Caco-2 (cell line): Measurements from ENCODE around the gene CBARP. TPM values are rescaled to one million over a fixed set of nuclear protein-coding genes. Genes with fewer than 3 reads are reported as not detected.

Source experiments
- BruUV-seq: library from RNA; stranded (reverse); fragments of 400-500 nt; replicated peaks from 2 replicates; lab custom pipeline; 2021; lab: Mats Ljungman, UMichigan
- CTCF ChIA-PET: fragments of 300-600 bp; sonication (Branson Sonifier 250); formaldehyde crosslinking; loops from one replicate; lab custom pipeline; 2022; ENCODE audit warnings: antibody characterized with exemption; lab: Charles Lee
- POLR2A ChIA-PET: fragments of 300-600 bp; sonication (Branson Sonifier 250); formaldehyde crosslinking; loops from one replicate; lab custom pipeline; 2022; ENCODE audit warnings: antibody characterized with exemption; lab: Charles Lee
- DNase-seq, 2 experiments: peaks; one replicate each; pipeline versions ENCODE4 v3.0.0 to v3.0.0-alpha.2; 2020 to 2022
- H3K27me3 ChIP-seq: replicated peaks from 2 replicates; pipeline ENCODE4 v1.6.0; 2011; ENCODE audit warnings: low read length; ENCODE audit not compliant: control insufficient read depth, insufficient read depth
- H3K36me3 ChIP-seq: 2 replicates; pipeline ENCODE4 v1.5.1; 2011; ENCODE audit warnings: low read length; ENCODE audit not compliant: control insufficient read depth, insufficient read depth
- H3K4me1 ChIP-seq: fragments of 250-450 bp; sonication (Bioruptor Pico); 2 replicates; pipeline ENCODE4 v1.5.1; 2020; ENCODE audit warnings: mild to moderate bottlenecking
- H3K4me3 ChIP-seq: 2 replicates; pipeline ENCODE4 v1.5.1; 2011; ENCODE audit warnings: low read depth, mild to moderate bottlenecking, control low read depth, low read length
- H3K9me3 ChIP-seq: fragments of 250-450 bp; sonication (Bioruptor Pico); 2 replicates; pipeline ENCODE4 v1.5.1; 2020; ENCODE audit warnings: mild to moderate bottlenecking, moderate library complexity
- H3K27ac Mint-ChIP-seq: one replicate; pipeline ENCODE4 v1.8.0; 2022; ENCODE audit warnings: mixed read lengths; ENCODE audit not compliant: unreplicated experiment
- H3K27me3 Mint-ChIP-seq: one replicate; pipeline ENCODE4 v1.8.0; 2022; ENCODE audit warnings: mixed read lengths; ENCODE audit not compliant: insufficient read depth, unreplicated experiment
- H3K36me3 Mint-ChIP-seq: one replicate; pipeline ENCODE4 v1.8.0; 2022; ENCODE audit warnings: mild to moderate bottlenecking, mixed read lengths; ENCODE audit not compliant: insufficient read depth, unreplicated experiment
- H3K4me1 Mint-ChIP-seq: one replicate; pipeline ENCODE4 v1.8.0; 2022; ENCODE audit warnings: low read depth, mixed read lengths; ENCODE audit not compliant: unreplicated experiment
- H3K4me3 Mint-ChIP-seq: one replicate; pipeline ENCODE4 v1.8.0; 2022; ENCODE audit warnings: mild to moderate bottlenecking, moderate library complexity, mixed read lengths; ENCODE audit not compliant: unreplicated experiment
- H3K9me3 Mint-ChIP-seq: one replicate; pipeline ENCODE4 v1.8.0; 2022; ENCODE audit warnings: mixed read lengths; ENCODE audit not compliant: unreplicated experiment
- CTCF ChIP-seq, 2 experiments: fragments of 200-600 bp in 1 of 2; IDR thresholded peaks; 1 replicate in 1 of 2; 2 replicates in 1 of 2; pipeline versions ENCODE4 v1.5.1 to v1.8.0; 2011 to 2022; ENCODE audit warnings: antibody characterized with exemption in 1 of 2, control low read depth in 1 of 2, inconsistent platforms in 1 of 2, low read depth in 1 of 2, low read length in 1 of 2, mild to moderate bottlenecking in 1 of 2, moderate library complexity in 1 of 2; ENCODE audit not compliant: insufficient read depth in 1 of 2, severe bottlenecking in 1 of 2, unreplicated experiment in 1 of 2
- intact Hi-C: fragments of 100-400 bp; cut with micrococcal nuclease; formaldehyde crosslinking; loops from one replicate; pipeline ENCODE4 v1.10.0; 2022; ENCODE audit not compliant: unreplicated experiment
- total RNA-seq: library from RNA; stranded (reverse); gene quantifications from 2 replicates; pipeline ENCODE4 v1.2.3, GENCODE V29; 2022

CBARP gene
- total RNA-seq, 1 experiment from 2014 or later = 7.3 TPM

DNA sequence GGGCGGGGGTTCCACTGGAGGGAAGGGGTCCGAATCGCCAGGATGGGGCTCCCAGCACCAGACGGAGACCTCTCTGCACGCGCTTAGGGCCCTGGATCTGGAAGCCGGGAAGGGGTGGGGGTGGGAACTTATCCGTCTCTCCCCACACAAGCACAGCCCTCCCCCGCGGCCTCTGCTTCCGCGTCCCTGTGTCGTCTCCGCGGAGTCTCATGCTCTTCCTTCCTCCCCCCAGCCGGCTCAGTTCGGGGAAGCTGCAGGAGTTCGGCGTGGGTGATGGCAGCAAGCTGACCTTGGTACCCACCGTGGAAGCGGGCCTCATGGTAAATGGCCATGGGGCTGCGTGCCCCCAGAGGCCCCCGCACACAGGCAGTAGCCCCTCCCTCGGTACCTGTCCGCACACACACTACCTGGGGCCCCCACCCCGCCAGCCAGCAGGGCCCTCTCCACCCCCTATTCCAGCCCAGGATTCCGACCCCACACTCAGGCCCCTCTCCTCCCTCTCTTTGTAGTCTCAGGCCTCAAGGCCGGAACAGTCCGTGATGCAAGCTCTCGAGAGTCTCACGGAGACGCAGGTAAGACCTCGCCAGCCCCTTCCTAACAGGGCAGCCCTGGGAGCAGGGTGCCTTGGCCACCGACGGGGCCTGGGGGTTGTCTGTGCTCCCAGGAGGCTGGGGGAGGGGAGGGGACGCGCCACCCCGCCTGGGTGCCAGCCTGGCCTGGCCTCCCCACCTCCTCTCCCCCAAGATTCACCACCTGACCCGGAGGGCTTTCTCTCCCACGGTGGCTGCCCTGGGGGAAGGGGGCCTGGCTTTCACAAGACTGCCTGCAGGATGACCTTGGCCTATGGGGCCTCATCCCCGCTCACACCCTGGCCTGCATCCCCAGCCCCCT lies 13.8 kb upstream of the CBARP start:
- peak overlapping the region; percentile 88 for H3K27ac Mint-ChIP-seq
- TSS peak; percentile 29 for BruUV-seq
- peak; percentile 71 to 79 for DNase-seq
- Histone ChIP-seq H3K36me3 (peaks cover 17% of the 10 kb centered on the region), H3K4me3 (peak overlapping the region; percentile 62), H3K27me3 (no peaks in the 10 kb centered on the region), H3K9me3 (no peaks in the 10 kb centered on the region), H3K4me1 (peaks cover 34% of the 10 kb centered on the region)
- intact Hi-C loops = loop anchor here (1.0 kb wide), 1 partner anchor 8 kb away; no protein-coding TSS in a partner anchor
- no peaks in the 10 kb centered on the region for H3K27me3 Mint-ChIP-seq
- peaks cover 88% of the 10 kb centered on the region for H3K36me3 Mint-ChIP-seq
- POLR2A ChIA-PET = interaction anchor here (0.6 to 1.3 kb wide), 3 partner anchors 15 to 18 kb away, joined by 3 to 6 read pairs (median 5); no protein-coding TSS in a partner anchor
- peaks cover 6% of the 10 kb centered on the region for H3K4me1 Mint-ChIP-seq
- peak overlapping the region; percentile 96 for H3K4me3 Mint-ChIP-seq
- H3K9me3 Mint-ChIP-seq = no peaks in the 10 kb centered on the region
- no peak for TF ChIP-seq CTCF (IDR thresholded peaks at IDR 0.05; ENCODE audit: insufficient read depth in 1 of 2, low read depth in 1 of 2, low read length in 1 of 2, severe bottlenecking in 1 of 2, unreplicated experiment in 1 of 2)
- CTCF ChIA-PET = interaction anchor here (0.6 to 1.0 kb wide), 2 partner anchors 14 to 15 kb away, joined by 3 to 4 read pairs; no protein-coding TSS in a partner anchor

GRCh38 chr19:1250437-1251260 lies 12.8 kb upstream of the CBARP start:
- Mint-ChIP-seq H3K9me3 (no peaks in the 10 kb centered on the region), H3K27me3 (no peaks in the 10 kb centered on the region), H3K27ac (peak overlapping the region; percentile 88), H3K36me3 (peaks cover 82% of the 10 kb centered on the region), H3K4me1 (peaks cover 6% of the 10 kb centered on the region), H3K4me3 (peak overlapping the region; percentile 96)
- no peaks in the 10 kb centered on the region for H3K9me3 ChIP-seq
- TF ChIP-seq CTCF (IDR thresholded peaks at IDR 0.05; ENCODE audit: insufficient read depth in 1 of 2, low read depth in 1 of 2, low read length in 1 of 2, severe bottlenecking in 1 of 2, unreplicated experiment in 1 of 2) = no peak
- POLR2A ChIA-PET = interaction anchor here (1.3 kb wide), 1 partner anchor 16 kb away, joined by 6 read pairs; no protein-coding TSS in a partner anchor
- peak overlapping the region; percentile 62 for H3K4me3 ChIP-seq
- peaks cover 36% of the 10 kb centered on the region for H3K4me1 ChIP-seq
- H3K27me3 ChIP-seq = no peaks in the 10 kb centered on the region
- intact Hi-C loops = loop anchor here (1.0 kb wide), 1 partner anchor 9 kb away; no protein-coding TSS in a partner anchor
- H3K36me3 ChIP-seq = peaks cover 13% of the 10 kb centered on the region
- DNase-seq = peak; percentile 86 to 88
- no TSS peak for BruUV-seq
- CTCF ChIA-PET = interaction anchor here (0.6 kb wide), 1 partner anchor 15 kb away, joined by 4 read pairs; no protein-coding TSS in a partner anchor
